Lower leg skin (tissue), 3 donors: ENCODE results near the gene UACA.

Experiments used
- POLR2A ChIP-seq, 2 donors: fragments of 450-650 bp; IDR thresholded peaks; one replicate each; pipeline ENCODE4 v1.6.1; 2016 to 2017; ENCODE audit warnings: antibody characterized with exemption in 2 of 2, mild to moderate bottlenecking in 1 of 2, moderate library complexity in 1 of 2
- TF ChIP-seq, protein P1 (sequence below), 3 donors: fragments of 450-650 bp; IDR thresholded peaks; one replicate each; pipeline ENCODE4 v1.5.1; 2016; ENCODE audit warnings: antibody characterized with exemption in 3 of 3, mild to moderate bottlenecking in 3 of 3, moderate library complexity in 2 of 3

DNA sequence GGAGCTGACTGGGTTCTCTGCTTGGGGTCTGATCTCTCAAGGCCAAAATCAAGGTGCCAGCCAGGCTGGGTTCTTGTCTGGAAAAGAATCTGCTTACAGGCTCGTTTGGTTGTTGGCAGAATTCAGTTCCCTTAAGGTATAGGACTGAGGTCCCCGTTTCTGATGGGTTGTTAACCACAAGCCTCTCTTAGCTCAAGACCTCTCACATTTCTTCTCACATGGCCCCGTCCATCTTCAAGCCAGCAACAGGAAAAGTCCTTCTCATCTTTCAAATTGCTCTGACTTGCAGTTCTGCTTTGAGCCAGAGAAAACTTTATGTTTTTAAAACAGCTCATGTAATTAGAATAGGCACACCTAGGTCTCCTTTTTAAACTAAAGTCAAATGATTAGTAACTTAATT, 20.4 kb downstream of the UACA start:
- TF ChIP-seq, protein P1, sequence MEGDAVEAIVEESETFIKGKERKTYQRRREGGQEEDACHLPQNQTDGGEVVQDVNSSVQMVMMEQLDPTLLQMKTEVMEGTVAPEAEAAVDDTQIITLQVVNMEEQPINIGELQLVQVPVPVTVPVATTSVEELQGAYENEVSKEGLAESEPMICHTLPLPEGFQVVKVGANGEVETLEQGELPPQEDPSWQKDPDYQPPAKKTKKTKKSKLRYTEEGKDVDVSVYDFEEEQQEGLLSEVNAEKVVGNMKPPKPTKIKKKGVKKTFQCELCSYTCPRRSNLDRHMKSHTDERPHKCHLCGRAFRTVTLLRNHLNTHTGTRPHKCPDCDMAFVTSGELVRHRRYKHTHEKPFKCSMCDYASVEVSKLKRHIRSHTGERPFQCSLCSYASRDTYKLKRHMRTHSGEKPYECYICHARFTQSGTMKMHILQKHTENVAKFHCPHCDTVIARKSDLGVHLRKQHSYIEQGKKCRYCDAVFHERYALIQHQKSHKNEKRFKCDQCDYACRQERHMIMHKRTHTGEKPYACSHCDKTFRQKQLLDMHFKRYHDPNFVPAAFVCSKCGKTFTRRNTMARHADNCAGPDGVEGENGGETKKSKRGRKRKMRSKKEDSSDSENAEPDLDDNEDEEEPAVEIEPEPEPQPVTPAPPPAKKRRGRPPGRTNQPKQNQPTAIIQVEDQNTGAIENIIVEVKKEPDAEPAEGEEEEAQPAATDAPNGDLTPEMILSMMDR (IDR thresholded peaks at IDR 0.05): no peak
- no peak for TF ChIP-seq POLR2A (IDR thresholded peaks at IDR 0.05)
